GM23248 (cell line): ENCODE measurements around the gene ARL10.

Source experiments
- EZH2 ChIP-seq: fragments of 200-600 bp; sonication (generic); IDR thresholded peaks from 2 replicates; pipeline ENCODE4 v1.6.1; 2018; ENCODE audit warnings: antibody characterized with exemption, mild to moderate bottlenecking; ENCODE audit not compliant: insufficient read depth, poor library complexity, severe bottlenecking
- EZH2phosphoT487 ChIP-seq: fragments of 200-600 bp; sonication (generic); IDR thresholded peaks from 2 replicates; pipeline ENCODE4 v1.6.1; 2018; ENCODE audit warnings: antibody characterized with exemption, moderate library complexity, mild to moderate bottlenecking, low read depth; ENCODE audit not compliant: insufficient read depth

DNA sequence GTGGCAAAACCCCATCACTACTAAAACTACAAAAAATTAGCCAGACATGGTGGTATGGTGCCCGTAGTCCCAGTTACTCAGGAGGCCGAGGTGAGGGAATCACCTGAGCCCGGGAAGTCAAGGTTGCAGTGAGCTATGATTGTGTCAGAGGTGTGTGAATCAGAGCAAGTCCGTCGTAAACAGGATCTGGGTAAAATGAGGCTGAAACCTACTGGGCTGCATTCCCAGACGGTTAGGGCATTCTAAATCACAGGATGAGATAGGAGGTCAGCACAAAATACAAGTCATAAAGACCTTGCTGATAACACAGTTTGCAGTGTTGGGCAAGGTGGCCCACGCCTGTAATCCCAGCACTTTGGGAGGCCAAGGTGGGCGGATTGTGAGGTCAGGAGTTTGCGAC is 53.0 kb downstream of the ARL10 start:
- TF ChIP-seq EZH2 (no peak), EZH2phosphoT487 (no peak)
